GM10847 (cell line): Measurements from ENCODE around the gene CEACAM8.

Experiments
- POLR2A ChIP-seq: IDR thresholded peaks from 2 replicates; pipeline ENCODE4 v1.6.1; 2011; ENCODE audit not compliant: insufficient read length; ENCODE audit errors: extremely low read depth

The CEACAM8 gene

GRCh38 chr19:42553292-42554045 is 41.3 kb downstream of the CEACAM8 start:
- no peak for TF ChIP-seq POLR2A

GRCh38 chr19:42552086-42553065 is 42.3 kb downstream of the CEACAM8 start:
- no peak for TF ChIP-seq POLR2A

- no peak for TF ChIP-seq POLR2A
These were observed 46.2 kb downstream of the CEACAM8 start for GRCh38 chr19:42548552-42548951.

GRCh38 chr19:42547929-42548328 is 46.8 kb downstream of the CEACAM8 start:
- no peak for TF ChIP-seq POLR2A

- TF ChIP-seq POLR2A: no peak
These were observed 47.8 kb downstream of the CEACAM8 start for GRCh38 chr19:42546831-42547500.

- TF ChIP-seq POLR2A: no peak
These were observed 50.6 kb downstream of the CEACAM8 start for GRCh38 chr19:42544146-42544545.

- TF ChIP-seq POLR2A: no peak
These were observed 51.9 kb downstream of the CEACAM8 start for GRCh38 chr19:42542791-42543190.

- no peak for TF ChIP-seq POLR2A
These were observed 54.6 kb downstream of the CEACAM8 start for GRCh38 chr19:42540071-42540553.

GRCh38 chr19:42538841-42539709 is 55.6 kb downstream of the CEACAM8 start:
- no peak for TF ChIP-seq POLR2A

GRCh38 chr19:42534391-42534790 is 60.3 kb downstream of the CEACAM8 start:
- no peak for TF ChIP-seq POLR2A

- no peak for TF ChIP-seq POLR2A
These were observed 61.8 kb downstream of the CEACAM8 start for GRCh38 chr19:42532891-42533290.

- TF ChIP-seq POLR2A: no peak
These were observed 63.4 kb downstream of the CEACAM8 start for GRCh38 chr19:42531313-42531712.
